ENCODE measurements around the gene PRDM1.

- TF ChIP-seq ELF4 (IDR thresholded peaks at IDR 0.05): no peak
- no peak for TF ChIP-seq L3MBTL2 (conservative IDR thresholded peaks at IDR 0.05)
- no peak for TF ChIP-seq SP1 (IDR thresholded peaks at IDR 0.05)
- no peak for TF ChIP-seq FOXM1 (IDR thresholded peaks at IDR 0.05; ENCODE audit: borderline replicate concordance)
- TF ChIP-seq FOXK2 (IDR thresholded peaks at IDR 0.05): no peak
- no peak for TF ChIP-seq NFRKB (IDR thresholded peaks at IDR 0.05)
- TF ChIP-seq, protein P1, sequence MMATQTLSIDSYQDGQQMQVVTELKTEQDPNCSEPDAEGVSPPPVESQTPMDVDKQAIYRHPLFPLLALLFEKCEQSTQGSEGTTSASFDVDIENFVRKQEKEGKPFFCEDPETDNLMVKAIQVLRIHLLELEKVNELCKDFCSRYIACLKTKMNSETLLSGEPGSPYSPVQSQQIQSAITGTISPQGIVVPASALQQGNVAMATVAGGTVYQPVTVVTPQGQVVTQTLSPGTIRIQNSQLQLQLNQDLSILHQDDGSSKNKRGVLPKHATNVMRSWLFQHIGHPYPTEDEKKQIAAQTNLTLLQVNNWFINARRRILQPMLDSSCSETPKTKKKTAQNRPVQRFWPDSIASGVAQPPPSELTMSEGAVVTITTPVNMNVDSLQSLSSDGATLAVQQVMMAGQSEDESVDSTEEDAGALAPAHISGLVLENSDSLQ (IDR thresholded peaks at IDR 0.05): no peak
- no peak for TF ChIP-seq BHLHE40 (IDR thresholded peaks at IDR 0.05; ENCODE audit: borderline replicate concordance)
Observed at GRCh38 chr6:106099235-106099537, 13.1 kb downstream of the PRDM1 start.

Data from HEK293T (cell line).